Hematopoietic multipotent progenitor cell treated with erythropoietin and hydrocortisone succinate and interleukin-3 and kit ligand, for 8 days (in vitro differentiated cells): ENCODE data around the gene CHRM5.
"Not testable (repeated sequence)": the region's sequence is repeated elsewhere in the genome, so short reads cannot be mapped to it uniquely, and the experiment has no call there.

Experiments
- DNase-seq: peaks from one replicate; pipeline ENCODE4 v3.0.0-alpha.2; 2015

CHRM5 gene

DNA sequence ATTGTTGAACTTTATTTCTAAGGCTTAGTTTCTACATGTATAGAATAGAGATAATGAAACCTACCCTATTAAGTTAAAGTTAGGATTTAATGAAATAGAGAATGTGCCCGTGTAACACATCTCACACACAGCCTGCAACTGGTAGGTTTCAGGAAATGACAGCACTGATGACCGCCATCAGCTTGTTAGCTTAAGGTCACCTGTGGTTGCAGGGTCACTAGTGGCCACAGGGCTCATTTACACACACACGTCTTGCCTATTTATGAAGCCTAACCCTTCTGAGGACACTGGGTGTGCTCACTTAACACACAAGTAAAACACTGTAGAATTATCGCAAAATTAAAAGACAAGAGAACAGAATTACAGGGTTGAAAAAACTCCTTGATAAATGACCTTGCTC lies 20.1 kb downstream of the CHRM5 start:
- no peak for DNase-seq

DNA sequence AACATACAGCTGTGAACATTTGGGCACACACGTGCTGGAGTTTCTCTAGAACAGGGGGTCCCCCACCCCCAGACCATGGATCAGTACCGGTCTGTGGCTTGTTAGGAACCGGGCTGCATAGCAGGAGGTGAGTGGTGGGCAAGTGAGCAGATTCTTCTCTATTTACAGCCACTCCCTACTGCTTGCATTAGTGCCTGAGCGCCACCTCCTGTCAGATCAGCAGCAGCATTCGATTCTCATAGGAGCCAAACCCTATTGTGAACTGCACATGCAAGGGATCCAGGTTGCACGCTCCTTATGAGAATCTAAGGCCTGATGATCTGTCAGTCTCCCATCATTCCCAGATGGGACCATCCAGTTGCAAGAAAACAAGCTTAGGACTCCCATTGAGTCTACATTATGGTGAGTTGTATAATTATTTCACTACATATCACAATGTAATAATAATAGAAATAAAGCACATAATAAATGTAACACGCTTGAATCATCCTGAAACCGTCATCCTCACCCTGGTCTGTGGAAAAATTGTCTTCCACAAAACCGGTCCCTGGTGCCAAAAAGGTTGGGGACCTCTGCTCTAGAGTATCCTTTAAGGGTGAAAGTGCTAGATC lies 25.8 kb downstream of the CHRM5 start:
- peak; percentile 52 for DNase-seq

DNA sequence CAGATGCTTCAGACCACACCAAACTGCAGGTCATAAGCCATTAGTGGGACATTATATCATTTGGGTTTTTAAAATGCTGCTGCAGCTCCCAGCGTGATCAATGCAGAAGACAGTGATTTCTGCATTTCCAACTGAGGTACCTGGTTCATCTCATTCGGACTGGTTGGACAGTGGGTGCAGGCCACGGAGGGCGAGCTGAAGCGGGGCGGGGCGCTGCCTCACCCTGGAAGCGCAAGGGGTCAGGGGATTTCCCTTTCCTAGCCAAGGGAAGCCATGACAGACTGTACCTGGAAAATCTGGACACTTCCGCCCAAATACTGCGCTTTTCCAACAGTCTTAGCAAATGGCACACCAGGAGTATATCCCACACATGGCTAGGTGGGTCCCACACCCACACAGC lies 27.4 kb downstream of the CHRM5 start:
- DNase-seq, result not testable (repeated sequence)

DNA sequence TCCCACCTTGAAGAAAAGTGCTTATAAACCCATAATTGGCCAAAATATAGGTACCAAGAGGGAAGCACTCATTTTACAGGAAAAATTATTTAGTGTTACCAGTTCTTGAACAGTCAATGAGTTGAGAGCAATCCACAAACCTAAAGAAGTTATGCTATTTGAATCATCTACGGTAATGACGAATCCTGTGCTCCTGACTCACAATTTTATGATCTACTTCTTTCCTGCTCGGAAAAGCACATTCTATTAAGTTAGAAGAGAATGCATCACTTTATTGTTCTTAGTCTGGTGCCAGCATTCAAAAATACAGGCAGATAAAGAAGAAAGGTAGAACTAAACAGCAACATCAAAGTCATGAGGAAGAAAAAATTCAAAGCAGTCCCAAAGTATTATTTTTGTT lies 33.2 kb downstream of the CHRM5 start:
- no peak for DNase-seq

DNA sequence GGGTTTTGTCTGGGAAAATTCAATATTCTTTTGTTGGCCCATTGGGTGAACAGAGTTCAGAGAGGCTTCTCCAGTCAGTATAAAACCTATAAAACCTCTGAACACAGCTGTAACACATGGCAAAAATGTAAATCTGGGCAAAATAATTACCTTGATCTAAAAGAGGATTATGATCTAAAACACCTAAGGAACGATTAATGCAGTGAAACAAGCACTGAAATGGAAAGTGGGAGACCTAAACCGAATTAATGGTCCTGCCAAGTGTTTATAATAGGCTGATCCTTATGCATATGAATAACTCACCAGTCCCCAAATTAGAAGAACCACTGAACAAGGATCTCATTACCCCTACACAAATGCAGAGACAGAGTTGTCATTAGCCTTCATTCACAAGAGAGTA lies 38.1 kb downstream of the CHRM5 start:
- DNase-seq, result no peak

DNA sequence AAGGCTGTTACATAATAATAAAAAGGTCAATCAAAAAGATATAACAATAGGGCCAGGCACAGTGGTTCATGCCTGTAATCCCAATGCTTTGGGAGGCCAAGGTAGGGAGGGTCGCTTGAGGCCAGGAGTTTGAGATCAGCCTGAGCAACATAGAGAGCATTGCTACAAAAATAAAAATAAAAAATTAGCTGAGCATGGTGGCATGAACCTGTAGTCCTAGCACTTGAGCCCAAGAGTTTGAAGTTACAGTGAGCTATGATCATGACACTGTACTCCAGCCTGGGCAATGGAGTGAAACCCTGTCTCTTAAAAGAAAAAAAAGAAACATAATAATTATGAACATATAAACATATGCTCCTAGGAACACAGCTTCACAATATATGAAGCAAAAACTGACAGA lies 41.4 kb downstream of the CHRM5 start:
- DNase-seq, result no peak

DNA sequence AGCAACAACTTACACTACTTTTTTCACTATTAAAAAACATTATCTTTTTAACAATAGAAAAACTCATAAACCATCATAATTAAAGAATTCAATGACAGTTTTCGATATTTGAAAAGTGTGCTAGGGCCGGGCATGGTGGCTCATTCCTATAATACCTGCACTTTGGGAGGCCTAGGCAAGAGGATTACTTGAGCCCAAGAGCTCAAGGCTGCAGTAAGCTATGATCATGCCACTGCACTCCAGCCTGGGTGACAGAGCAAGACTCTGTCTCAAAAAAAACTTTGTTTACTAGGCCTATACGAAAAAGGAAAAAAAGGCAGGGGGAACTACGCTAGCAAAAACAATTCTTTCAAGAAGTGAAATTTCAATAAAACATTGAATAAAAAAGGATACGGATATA lies 42.6 kb downstream of the CHRM5 start:
- DNase-seq, result no peak

DNA sequence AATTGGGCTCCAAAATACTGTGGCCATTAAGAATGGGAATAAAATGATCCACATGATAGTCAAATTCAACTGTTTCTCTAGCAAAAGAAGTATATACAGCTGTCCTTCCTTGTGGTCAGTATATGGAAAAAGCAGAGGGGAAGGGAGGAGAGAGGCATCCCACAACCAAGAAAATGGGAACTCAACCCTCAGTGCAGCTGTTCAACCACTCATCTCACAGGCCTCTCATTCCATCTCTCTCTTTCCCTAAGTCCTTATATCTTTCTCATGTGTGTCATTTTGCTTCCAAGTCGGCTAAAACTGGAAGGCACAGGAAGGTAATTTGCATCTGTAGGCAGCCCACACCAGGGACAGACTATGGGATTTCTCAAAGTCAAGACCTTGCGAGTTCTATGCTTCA lies 43.2 kb downstream of the CHRM5 start:
- DNase-seq, result no peak

DNA sequence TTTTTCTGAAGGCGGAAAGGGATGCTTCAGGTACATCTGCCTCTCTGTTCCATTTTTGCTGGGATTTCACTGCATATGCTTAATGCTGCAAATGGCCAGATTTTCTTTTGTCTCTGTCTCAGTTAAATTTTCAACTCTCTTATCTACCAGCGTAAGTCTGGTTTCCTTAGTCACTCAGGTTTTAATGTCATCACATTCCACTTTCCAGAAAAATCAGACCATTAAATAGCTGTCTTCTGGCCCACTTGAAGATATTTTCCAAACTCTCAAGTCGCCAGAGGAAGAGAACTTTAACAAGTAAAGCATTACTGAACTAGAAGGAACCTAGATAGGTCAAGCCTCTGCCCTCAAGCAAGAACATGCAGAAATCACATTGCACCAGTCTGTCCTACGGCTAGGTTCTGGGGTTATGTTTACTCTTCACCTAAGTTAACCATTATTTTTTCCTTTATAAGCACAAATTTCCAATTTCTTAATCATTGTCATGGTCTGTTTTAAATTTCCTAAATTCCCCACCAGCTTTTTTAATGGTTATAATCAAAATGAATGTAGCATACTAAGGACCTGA lies 44.2 kb downstream of the CHRM5 start:
- no peak for DNase-seq

DNA sequence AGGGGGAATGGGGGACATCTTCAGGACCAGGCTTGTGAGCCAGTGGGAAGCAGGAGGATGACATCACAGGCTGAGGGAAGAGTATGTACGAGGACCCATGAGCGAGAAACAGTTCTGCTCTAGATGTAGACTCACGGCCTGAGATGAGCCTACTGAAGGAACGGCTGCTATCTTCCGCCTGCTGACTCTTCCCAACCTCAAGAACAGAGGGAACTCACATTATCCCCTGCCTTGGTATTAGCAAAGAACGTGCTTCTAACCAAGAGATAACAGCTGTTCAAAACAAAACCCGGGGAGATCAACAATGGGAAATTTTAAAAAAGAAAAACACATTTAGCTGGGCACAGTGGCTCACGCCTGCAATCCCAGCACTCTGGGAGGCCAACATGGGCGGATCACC lies 45.4 kb downstream of the CHRM5 start:
- no peak for DNase-seq

DNA sequence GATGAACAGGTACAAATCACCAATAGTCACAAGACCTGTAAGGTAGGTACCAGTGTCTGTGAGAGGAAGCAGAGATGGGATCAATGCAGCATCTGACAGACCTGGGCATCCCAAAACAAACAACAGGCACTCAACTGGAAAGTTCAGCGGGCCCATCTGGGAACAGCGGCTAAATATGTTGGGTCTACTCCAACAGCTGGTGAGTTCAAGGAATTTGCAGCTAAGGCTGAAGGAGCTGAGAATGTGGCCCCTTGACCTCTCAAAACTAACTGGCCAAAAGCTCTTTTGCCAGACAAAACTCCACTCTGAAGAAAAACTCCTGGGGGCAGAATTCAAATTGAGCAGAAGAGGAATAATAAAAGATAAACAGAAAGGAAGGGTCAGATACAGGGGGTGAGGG lies 46.3 kb downstream of the CHRM5 start:
- DNase-seq, result no peak

DNA sequence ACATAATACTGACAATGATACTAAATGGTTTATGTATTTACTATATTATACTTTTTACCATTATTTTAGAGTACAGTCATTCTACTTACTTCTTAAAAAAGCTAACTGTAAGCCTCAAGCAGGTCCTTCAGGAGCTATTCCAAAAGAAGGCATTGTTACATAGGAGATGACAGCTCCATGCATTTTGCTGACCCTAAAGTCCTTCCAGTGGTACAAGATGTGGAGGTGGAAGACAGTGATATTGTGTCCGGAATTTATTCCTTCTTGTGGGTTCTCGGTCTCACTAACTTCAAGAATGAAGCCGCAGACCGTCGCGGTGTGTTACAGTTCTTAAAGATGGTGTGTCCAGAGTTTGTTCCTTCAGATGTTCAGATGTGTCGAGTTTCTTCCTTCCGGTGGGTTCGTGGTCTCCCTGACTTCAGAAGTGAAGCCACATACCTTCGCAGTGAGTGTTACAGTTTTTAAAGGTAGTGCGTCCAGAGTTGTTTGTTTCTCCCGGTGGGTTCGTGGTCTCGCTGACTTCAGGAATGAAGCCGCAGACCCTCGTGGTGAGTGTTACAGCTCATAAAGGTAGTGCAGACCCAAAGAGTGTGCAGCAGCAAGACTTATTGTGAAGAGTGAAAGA lies 49.8 kb downstream of the CHRM5 start:
- DNase-seq, result no peak

DNA sequence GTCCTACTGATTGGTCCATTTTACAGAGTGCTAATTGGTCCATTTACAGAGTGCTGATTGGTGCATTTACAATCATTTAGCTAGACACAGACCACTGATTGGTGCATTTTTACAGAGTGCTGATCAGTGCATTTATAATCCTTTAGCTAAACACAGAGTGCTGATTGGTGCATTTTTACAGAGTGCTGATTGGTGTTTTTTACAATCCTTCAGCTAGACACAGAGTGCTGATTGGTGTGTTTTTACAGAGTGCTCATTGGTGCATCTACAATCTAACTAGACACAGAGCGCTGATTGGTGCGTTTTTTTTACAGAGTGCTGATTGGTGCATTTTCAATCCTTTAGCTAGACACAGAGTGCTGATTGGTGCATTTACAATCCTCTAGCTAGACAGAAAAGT lies 50.4 kb downstream of the CHRM5 start:
- DNase-seq, result not testable (repeated sequence)

DNA sequence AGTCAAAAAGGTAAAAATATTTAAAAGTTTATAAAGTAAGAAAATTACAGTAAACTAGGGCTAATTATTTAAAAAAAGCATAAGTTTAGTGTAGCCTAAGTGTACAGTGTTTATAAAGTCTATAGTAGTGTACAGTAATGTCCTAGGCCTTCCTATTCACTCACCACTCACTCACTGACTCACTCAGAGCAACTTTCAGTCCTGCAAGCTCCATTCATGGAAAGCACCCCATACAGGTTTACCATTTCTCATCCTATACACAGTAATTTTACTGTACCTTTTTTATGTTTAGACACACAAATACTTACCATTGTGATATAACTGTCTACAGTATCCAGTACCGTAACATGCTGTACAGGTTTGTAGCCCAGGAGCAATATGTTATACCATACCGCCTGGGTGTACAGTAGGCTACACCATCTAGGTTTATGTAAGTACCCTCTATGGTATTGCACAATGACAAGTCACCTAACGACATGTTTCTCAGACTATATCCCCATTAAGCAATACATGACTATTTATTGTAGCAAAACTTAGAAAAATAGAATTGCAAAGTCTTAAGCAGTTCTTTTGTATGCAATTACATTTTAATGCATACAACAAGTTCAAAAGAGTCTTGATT lies 51.2 kb downstream of the CHRM5 start:
- DNase-seq, result no peak

DNA sequence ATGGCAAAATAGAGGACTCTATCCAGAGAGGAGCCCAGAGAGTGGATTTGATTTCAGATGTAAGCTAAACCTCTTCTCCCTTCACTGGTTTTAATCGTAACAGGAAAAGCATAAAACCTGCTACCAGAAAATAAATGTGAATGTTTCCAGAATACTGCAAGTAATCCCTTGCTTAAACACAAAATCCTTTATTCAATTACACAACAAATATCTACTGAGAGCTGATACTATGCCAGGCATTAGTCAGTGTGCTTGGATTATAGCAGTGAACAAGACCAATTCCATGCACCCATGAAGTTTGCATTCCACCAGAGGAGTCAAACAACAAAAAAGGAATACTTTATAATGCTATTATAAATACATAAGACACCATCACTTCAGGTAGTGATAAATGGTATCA lies 55.6 kb downstream of the CHRM5 start:
- no peak for DNase-seq

DNA sequence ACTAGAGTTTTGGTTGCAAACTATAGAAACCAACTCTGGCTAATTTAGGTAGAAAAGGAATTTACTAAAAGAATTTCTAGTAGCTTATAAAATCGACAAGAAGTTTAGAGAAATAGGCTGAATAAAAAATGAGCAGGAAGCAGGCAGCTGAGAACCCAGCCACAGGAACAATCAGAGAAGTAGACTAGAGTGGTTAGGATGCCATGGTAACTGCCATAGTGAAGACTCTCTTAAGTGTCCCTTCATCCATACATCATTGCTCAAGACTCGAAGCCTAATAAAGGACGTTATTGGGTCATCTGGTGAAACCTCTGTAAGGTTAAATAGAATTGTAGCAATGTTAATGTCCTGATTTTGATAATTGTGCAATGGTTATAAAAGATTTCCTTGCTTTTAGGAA lies 57.0 kb downstream of the CHRM5 start:
- no peak for DNase-seq

DNA sequence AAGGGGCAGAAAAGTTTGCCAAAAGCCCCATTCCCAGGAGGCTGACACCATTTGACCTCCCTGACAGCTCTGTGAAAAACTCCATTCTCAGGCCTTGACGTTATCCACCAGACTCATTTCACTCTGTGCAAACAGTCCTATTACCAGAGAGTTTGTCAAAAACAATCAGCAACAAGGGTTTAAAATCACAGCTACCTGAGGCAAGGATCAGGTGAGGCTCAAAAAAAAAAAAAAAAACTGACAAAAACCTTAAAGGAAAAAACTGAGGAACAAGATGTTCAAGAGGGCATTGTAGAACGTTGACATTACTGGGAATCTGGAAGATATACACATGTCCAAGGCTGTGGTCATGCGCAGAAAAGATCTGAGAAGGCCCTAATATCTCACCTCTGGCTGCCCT lies 59.3 kb downstream of the CHRM5 start:
- DNase-seq, result no peak

DNA sequence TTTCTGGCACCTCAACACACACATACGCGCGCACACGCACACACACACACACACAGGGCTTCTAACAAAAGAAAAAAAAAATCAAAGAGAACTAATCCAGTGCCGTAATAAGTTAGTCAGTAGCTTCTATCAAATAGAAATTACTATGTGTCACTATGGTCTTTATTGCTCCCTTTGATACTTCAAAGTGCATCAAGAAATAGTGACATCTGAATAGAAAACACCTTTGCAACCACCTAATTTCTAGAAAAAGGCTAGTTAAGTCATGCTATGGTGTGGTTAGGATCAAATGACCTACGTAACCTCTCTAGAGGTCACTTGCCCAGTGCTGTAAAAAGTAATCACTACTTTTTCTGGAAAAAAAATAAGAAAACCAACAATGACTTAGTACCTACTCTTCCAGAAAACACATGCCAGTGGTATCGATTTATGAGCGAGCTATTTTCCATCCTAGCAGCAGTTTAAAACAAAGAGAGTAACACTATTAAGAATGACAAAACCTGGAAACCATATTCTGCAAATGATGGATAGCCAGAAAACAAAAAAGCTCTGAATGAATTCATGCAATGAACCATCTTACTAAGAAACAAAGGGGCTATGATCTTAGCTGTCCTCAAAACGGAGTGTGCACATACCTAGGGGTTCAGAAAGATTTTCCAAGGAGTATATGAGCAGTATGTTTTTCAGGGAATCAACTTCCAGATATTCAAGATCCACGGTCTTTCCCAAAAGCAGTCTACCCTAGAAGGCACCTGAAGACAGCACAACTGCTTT lies 63.9 kb downstream of the CHRM5 start:
- DNase-seq, result no peak

DNA sequence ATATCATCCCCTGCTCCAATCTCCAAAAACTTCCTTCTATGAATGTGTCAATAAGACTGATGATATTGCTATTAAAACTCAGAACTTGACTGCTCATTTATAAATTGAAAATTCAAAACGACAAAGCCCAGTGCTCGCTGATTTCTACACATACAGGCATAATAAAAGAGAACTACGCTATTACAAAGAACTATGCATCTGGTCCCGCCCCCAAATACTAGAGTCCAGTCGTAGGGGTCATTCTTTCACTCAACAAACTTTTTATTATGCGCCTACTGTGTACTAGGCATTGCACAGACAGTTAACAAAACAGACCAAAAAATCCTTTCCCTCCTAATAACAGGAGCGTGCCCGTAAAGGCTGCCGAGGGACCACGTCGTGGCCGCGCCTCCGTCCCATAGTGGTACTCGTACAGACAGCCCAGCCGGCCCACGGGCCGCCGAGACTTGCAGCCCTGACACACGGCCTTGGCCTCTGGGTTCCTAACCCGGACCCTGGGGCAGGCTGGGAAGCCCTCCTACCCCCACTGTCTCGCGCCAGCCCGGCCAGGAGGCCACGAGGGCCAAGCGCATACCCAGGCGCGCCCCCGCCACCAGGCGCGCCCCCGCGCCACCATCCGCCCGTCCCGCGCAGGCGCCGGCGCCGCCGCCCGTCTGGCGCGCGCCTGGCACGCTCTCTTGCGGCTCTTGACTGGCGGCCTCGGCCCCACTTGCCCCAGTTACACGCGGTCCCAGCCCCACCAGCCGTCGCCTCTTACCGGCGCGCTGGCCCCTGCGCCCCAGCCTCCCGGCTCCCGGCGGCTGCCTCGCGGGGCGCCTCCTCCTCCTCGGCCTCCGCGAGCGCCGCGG lies 70.0 kb downstream of the CHRM5 start:
- DNase-seq, result peak; percentile 79

DNA sequence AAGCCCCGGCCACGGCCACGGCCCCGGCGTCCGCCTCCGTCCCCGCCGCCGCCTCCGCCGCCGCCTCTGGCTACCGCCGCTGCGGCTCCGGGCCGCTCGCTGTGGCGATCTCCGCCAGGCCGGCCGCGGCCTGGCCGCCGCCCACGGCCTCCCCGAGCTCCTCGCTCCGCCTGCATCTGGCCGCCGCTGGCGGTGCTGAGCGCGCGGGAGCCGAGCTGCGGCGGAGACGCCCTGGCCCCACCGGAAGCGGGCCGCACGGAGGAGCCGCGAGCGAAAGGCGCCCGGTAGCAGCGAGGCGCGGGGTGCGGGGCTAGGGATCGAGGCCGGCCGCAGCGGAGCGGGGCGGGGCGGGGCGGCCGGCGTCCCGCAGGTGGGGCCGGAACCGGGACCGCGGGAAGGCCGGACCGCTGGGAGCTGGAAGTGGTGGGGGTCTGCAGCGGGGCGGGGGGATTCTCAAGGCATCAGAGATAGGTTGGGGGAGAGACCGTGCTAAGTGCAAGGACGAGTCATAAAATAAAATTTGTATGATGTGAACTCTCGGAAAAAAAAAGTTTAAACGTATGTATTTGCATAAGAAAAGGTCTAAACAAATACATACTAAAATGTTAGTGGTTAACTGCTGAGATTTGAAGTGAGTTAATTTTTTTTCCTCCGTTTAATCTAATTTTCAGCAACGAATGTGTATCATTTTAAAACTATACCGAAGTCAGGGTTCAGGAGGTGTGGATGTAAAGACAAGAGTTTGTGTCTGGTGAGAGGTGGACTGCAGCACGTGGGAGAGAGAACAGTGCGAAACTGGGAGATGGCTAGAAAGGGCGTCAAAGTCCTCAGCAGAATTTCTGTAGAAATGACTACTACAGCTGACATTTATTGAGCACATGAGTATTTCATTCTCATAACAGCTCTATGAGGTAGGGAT lies 70.8 kb downstream of the CHRM5 start, which contains the start of gene AVEN:
TSS of gene AVEN (minus strand) at position 334 of the 919 bp plus-strand sequence. CDS start at position 176, 158 bp downstream.
- peak; percentile 58 for DNase-seq

DNA sequence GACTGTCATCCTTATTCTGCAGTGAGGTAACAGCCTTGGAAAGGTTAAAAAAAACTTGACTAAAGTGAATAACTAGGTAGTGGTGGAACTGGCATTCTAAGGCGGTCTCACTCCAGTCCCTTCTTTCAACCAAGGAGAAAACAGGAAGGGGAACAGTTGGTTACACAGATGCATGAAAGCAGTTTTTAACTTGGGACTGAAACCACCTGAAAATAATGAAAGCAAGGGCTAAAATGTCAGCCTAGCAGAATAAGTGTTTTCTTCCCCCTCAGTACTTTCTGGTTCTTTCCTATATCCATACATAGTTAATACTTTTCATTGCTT lies 71.5 kb downstream of the CHRM5 start:
- no peak for DNase-seq

DNA sequence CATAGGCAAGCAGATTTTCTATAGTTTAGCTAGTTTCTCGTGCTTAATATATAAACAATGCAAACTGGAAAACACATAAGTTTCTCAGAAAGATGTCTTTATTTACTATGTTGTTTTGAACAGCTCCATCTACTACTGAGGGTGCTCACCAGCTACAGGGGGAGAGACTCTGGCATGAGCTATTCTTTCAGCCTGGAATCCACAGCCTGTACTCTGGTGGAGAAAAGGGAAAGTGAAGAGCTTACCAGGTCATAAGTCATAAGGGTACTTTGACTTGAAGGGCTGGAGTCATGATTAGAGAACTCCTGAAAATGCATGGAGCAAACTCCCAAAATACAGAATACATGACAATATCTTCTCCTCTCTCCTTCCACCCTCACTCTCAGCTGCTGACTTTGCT lies 75.1 kb downstream of the CHRM5 start:
- no peak for DNase-seq
